ENCODE measurements around the gene KRTAP2-3.
"Not testable (repeated sequence)": the region's sequence is repeated elsewhere in the genome, so short reads cannot be mapped to it uniquely, and the experiment has no call there.

Gene KRTAP2-3, protein sequence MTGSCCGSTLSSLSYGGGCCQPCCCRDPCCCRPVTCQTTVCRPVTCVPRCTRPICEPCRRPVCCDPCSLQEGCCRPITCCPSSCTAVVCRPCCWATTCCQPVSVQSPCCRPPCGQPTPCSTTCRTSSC

DNA sequence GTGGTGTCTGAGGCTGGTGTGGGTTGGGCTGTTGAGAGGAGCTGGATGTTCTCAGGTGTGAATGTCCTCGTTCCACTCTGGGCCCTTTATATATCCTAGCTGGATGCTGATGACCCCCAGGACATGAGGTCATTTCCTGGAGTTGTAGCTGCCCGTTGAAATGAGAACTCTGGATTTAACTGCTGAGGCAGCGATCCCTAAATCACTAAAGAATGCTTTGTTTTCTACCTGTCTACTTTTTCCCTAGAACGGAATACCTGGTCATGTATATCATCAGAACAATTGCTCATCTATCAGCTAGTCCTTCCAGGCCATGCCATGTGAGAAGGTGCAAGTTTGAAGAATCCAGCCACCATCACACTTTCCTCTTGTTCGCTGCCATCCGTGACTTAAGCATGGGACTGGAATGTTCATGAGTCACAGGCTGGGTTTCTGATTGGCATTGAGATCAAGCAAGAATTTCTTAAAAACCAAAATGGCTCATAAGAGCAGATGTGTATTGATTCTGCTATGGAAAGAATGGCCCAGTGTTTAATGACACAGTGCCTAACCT, at the start of gene KRTAP2-3:
Gene KRTAP2-3, minus strand, starts transcription at position 63 of the 553 bp plus-strand sequence. CDS start 64 bp downstream, outside the sequence.
- no peak for DNase-seq

DNA sequence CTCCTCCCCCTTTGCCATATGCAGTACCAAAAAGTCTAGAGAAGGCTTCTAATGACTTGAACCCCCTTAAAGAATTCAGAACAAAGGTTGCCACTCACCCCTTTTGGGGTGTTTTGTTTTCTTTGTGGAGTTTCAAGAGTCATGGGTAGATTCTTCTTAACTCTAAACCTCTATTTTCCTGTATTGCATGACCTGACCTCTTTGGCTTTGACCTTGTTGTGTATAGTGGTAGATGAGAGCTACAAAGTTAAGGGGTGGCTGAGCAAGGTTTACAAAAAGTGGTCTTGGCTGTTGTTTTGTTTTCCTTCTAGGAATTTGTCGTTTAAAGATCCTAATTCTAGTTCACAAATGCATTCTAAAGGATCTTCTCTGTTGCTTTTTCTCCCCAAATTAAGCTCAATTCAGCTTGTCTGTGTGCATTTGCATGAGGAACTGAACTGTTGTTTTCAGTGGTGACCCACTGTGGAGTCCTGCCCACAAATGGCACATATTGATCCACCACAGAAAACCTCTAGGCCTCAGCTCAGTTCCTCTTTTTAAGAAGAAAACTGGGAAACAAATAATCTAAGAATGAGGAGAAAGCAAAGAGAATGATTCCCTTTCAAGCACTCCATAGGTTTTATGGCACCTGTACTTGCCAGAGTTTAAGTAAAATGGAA, 48.9 kb upstream of the KRTAP2-3 start:
- not testable (repeated sequence) for DNase-seq

DNA sequence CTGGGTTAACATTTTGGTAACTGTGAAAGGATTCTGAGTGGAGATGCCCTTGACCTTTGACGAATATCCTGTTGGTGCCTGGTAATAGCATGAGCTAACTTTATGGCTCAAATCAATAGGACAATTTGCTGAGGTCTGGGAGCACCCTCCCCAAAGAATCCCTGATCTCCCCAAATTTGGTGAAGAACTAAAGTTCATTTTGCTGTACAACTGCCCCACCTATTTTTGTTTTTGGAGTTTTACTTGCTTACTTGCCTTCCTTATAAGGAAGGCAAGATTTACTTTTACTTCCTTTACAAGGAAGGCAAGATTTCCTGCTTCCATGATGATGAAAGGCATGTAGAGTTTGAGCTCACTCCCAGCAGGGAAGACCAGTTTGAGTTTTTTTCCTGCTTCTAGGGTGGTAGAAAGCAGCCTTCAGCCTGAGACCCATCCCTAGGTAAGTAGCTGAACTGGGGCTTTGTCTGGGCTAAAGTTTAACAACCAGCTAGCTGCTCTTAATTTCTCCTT, 48.1 kb upstream of the KRTAP2-3 start:
- no peak for DNase-seq

DNA sequence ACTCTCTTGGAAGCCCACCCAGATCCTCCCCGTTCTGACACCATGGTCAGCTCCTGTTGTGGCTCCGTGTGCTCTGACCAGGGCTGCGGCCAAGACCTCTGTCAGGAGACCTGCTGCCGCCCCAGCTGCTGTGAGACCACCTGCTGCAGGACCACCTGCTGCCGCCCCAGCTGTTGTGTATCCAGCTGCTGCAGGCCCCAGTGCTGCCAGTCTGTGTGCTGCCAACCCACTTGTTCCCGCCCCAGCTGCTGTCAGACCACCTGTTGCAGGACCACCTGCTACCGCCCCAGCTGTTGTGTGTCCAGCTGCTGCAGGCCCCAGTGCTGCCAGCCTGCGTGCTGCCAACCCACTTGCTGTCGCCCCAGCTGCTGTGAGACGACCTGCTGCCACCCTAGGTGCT, 45.4 kb upstream of the KRTAP2-3 start, which contains the start of gene KRTAP4-9:
Gene KRTAP4-9, plus strand, starts transcription at position 43 of the 400 bp plus-strand sequence. Its CDS starts 0 bp downstream, at position 43.
- DNase-seq = not testable (repeated sequence)

DNA sequence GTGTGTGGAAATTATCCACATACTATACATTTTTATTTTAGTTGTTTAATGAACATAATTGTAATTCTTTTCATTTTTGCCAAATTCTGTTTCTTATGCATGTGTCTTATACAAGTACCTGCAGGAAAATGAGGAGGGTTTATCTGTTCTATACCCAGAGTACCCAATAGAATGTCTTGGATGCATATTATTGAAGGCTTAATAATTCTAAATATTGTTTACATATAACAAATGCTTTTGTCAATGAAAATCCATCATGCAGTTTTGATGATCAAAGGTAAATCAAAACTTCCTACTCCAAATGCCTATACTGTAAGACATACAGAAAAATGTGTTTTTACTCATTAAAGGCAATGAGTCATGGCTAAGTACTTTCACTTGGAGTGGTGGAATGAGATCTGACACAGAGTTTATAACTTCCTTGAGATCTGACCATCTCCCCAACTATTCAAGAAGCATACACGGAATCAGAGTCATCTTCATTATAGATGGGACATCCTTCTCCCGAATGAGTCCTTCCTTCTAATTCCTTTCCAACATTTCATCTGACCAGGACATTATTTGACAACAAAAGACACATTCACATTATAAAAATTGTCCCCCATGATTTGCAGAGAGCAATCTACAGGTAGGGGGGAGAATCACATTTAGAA, 44.6 kb upstream of the KRTAP2-3 start:
- DNase-seq = not testable (repeated sequence)

DNA sequence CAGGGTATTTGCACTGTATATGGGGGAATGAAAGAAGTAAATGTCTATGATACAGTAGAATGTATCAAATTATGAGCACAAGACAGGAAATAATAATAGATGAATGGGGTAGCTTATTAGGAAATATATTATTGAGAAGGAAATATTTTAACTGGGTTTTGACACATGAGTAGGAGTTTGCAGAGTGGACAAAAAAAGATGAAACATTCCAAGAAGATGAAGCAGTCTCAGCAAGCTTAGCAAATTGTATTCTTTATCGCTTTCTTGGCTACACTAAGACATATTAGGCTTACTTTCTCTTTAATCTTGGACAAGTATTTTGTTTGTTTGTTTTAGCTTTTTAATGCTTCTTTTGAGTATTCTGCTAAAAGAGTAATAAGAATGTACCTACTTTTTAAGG, 44.0 kb upstream of the KRTAP2-3 start:
- DNase-seq = no peak

DNA sequence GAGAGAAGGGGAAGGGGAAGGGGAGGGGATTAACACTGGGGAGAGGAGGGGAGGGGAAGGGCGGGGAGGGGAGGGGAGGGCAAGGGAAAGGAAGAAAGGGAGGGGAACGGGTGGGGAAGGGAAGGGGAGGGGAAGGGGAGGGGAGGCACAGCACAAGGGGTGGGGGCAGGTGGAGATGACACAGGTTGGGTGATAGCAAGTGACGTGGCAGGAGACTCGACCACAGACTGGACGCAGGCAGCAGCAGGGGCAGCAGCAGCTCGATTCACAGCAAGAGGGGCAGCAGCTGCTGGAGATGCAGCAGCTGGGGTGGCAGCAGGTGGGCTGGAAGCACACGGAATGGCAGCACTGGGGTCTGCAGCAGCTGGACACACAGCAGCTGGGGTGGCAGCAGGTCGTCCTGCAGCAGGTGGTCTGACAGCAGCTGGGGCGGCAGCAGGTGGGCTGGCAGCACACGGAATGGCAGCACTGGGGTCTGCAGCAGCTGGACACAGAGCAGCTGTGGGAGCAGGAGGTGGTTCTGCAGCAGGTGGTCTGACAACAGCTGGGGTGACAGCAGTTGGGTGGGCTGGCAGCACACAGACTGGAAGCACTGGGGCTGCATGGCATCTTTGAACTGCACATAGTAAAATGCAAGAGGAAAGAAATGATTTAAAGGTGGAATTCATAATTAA, 41.8 kb upstream of the KRTAP2-3 start, which contains the start of gene KRTAP4-16:
Gene KRTAP4-16, minus strand, starts transcription at position 624 of the 674 bp plus-strand sequence. Its CDS starts 0 bp downstream, at position 624.
- no peak for DNase-seq

DNA sequence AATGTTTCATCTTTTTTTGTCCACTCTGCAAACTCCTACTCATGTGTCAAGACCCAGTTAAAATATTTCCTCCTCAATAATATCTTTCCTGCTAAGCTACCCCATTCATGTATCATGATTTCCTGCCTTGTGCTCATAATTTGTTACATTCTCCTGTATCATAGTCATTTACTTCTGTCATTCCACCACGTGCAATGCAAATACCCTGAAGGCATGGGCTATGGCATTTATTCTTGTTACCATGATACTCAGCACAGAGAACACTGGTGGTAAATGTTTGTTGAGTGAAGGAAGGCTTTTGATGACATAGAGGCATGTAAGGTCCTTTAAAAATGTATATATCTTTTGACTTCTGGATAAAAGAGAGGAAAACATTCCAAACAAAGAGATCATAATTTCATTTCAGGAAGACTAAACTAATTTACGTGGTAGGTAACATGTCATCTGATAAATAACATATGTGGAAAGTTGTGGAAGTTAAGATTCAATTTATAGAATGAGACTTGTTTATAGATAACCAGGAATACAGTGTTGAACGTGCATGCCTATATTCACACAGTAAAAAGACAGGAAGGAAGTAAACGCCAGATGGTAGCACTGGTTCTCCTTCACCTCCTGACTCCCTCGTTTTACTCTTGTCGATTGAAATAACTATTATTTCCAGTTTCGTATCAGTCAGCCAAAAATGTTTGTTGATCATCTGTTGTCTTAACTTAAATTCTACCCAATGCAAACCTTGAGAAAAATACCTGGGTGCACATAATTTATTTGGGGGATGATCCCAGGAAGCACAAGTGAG, 40.0 kb upstream of the KRTAP2-3 start:
- not testable (repeated sequence) for DNase-seq

DNA sequence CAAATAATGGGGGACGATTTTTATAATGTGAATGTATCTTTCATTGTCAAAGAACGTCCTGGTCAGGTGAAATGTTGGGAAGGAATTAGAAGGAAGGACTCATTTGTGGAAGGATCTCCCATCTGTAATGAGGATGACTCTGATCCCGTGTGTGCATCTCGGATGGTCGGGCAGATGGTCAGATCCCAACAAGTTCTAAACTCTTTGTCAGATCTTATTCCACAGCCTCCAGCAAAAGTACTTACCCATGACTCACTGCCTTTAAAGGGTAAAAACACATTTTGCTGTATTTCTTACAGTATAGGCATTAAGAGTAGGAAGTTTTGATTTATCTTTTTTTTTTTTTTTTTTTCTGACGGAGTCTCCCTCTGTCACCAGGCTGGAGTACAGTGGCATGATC, 38.6 kb upstream of the KRTAP2-3 start:
- DNase-seq = no peak

DNA sequence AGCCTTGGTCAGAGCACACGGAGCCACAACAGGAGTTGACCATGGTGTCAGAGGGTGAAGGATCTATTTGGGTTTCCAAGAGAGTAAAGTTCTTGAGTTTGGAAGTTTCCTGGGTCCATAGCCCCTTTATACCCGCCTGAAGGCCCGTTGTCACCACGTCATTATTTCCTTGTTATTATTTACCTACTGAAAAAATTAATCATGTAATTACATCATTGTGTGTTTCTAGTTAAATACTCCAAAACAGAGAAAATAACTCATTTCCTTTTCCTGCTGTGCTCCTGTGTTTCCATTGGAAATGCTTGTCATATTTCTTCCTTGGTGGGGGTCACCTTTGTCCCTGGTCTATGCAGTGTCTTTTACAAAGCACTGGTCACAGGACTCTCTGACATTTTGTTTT, 38.1 kb upstream of the KRTAP2-3 start, which contains the start of gene KRTAP4-8:
Gene KRTAP4-8, minus strand, starts transcription at position 101 of the 400 bp plus-strand sequence. Its CDS starts 58 bp downstream, at position 43.
- no peak for DNase-seq

DNA sequence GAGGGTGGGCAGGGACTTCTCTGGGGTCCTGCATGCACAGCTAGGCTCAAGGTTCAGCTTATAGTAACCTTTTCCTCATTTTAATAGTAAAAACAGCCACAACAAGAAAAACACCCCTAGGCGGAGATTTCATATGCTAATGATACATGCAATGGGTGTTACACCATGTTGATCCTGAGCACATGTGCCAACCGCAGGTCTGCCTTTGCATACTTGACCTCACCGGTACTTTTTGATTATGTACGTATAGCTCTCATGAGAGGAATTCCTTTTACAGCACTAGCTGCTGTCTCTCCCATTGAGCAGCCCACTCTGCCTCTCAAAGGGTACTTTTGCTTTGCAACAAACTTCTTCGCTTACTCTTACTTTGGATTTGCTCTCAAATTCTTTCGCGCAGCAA, 36.1 kb upstream of the KRTAP2-3 start:
- no peak for DNase-seq

DNA sequence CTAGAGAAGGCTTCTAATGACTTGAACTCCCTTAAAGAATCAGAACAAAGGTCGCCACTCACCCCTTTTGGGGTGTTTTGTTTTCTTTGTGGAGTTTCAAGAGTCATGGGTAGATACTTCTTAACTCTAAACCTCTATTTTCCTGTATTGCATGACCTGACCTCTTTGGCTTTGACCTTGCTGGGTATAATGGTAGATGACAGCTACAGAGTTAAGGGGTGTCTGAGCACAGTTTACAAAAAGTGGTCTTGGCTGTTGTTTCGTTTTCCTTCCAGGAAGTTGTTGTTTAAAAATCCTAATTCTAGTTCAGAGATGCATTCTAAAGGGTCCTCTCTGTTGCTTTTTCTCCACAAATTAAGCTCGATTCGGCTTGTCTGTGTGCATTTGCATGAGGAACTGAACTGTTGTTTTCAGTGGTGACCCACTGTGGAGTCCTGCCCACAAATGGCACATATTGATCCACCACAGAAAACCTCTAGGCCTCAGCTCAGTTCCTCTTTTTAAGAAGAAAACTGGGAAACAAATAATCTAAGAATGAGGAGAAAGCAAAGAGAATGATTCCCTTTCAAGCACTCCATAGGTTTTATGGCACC, 28.9 kb upstream of the KRTAP2-3 start:
- not testable (repeated sequence) for DNase-seq

DNA sequence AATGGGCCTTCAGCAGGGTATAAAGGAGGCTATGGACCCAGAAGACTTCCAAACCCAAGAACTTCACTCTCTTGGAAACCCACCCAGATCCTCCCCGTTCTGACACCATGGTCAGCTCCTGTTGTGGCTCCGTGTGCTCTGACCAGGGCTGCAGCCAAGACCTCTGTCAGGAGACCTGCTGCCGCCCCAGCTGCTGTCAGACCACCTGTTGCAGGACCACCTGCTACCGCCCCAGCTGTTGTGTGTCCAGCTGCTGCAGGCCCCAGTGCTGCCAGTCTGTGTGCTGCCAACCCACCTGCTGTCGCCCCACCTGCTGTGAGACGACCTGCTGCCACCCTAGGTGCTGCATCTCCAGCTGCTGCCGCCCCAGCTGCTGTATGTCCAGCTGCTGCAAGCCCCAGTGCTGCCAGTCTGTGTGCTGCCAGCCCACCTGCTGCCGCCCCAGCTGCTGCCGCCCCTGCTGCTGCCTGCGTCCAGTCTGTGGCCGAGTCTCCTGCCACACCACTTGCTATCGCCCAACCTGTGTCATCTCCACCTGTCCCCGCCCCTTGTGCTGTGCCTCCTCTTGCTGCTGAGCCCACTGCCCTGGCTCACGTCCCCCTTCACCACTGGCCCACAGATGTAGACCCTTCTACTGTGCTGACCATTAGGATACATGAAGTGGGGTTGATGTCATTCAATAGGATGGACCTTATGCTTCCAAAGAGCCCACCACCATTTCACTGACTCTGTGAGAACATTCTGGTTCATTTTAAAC, 24.4 kb upstream of the KRTAP2-3 start, which contains the start of gene KRTAP4-7:
Gene KRTAP4-7, plus strand, starts transcription at position 51 of the 757 bp plus-strand sequence. Its CDS starts 57 bp downstream, at position 108.
- DNase-seq = not testable (repeated sequence)

DNA sequence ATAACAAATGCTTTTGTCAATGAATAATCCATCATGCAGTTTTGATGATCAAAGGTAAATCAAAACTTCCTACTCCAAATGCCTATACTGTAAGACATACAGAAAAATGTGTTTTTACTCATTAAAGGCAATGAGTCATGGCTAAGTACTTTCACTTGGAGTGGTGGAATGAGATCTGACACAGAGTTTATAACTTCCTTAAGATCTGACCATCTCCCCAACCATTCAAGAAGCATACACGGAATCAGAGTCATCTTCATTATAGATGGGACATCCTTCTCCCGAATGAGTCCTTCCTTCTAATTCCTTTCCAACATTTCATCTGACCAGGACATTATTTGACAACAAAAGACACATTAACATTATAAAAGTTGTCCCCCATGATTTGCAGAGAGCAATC, 23.5 kb upstream of the KRTAP2-3 start:
- not testable (repeated sequence) for DNase-seq

DNA sequence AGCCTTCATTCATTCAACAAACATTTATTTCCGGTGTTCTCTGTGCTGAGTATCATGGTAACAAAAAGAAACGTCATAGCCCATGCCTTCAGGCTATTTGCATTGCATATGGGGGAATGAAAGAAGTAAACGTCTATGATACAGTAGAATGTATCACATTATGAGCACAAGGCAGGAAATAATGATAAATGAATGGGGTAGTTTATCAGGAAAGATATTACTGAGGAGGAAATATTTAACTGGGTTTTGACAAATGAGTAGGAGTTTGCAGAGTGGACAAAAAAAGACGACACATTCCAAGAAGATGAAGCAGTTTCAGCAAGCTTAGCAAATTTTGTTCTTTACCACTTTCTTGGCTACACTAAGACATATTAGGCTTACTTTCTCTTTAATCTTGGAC, 22.7 kb upstream of the KRTAP2-3 start:
- DNase-seq = no peak

DNA sequence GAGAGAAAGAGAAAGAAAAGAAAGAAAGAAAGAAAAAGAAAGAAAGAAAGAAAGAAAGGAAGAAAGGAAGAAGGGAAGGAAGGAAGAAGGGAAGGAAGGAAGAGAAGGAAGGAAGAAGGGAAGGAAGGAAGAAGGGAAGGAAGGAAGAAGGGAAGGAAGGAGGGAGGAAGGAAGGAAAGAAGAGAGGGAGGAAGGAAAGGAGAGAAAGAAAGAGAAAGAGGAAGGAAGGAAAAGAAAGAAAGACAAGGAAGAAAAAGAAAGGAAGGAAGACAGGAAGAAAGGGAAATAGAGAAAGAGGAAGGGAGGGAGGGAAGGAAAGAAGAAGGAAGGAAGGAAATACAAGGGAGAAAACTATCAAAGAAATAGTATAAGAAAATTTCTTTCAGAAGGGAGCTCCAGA, 16.9 kb upstream of the KRTAP2-3 start:
- DNase-seq = no peak

DNA sequence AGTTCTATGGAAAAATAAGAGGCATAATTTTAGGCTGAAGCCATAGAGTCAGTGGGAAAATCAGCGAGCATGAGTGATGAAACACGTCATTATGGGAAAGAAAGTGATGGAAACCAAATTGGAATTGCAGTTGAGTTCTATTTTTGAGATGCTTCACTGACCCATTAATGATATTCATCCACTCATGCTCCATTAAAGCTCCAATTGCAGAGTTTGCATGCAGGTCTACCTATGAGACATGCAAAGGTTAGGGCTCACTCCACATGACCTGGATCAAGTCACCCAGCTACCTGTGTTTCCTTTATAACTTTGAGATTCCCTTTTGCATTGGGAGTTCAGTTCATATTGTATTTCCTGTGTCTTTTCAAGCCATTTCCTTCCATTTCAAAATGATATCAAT, 13.8 kb upstream of the KRTAP2-3 start:
- no peak for DNase-seq

DNA sequence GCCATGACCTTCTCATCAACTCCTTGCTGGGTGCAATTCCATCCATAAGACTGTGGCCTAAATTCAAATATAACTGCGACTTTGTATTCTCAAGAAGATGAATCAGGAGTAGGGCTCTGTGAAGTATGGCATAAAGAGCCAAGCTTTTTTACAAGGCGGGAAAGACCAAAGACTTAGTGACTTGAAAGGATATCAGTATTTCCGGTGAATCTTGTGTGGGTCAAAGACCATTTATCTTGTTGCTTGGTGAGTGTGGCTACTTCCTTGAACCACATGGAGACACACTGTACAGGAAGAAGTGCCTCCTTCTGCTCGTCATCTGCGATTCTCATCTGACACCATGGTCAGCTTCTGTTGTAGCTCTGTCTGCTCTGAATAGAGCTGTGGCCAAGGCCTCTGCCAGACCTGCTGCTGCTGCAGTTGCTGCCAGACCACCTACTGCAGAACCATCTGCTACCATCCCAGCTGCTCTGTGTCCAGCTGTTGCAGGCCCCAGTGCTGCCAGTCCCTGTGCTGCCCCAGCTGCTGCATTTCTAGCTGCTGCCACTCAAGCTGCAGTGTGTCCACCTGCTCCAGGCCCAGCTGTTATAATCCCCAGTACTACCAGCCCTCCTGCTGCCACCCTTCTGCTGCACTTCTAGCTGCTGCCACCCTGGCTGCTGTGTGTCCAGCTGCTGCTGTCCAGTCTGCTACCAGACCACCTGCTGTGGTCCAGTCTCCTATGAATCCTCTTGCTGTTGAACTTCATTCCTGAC, 11.9 kb upstream of the KRTAP2-3 start:
- no peak for DNase-seq

DNA sequence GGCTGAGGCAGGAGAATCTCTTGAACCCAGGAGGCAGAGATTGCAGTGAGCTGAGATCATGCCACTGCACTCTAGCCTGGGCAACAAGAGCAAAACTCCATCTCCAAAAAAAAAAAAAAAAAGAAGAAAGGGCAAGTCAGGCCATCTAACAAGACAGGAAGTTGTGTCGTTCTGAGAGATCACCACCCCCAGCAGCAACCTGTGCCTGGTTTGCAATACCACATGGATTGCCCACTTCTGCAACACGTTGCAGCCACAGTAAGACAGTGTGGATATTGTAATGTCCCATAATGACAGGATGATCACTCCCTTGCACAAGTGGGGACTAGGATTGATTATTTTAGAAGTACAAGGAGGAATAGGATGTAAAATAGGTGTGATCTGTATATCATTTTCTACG, 9.1 kb upstream of the KRTAP2-3 start:
- DNase-seq = no peak

DNA sequence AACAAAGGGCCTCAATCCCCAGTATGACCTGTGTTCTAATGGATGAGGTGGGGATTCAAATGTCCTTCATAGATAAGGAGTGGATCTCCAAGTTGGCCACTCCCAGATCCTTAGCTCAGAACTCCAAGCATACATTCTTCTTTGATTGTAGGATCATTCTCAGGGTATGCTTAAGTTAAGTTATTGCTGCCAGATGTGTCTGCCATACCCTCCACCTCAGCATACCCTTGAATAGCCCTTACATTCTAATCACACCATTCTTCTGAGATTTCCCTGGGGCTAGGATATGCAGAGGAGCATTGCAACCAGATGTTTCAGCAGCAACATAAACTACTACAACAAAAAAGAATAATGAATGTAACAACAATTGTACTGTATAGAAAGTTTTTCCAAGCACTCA, 7.4 kb upstream of the KRTAP2-3 start:
- DNase-seq = no peak

Measured in DMS153 (cell line).